GM12878 (cell line): ENCODE results near the gene ZKSCAN8. TPM values are rescaled to one million over a fixed set of nuclear protein-coding genes. Genes with fewer than 3 reads are reported as not detected.

Source experiments
- ATAC-seq: fragments of 200-7000 bp; cut with Tn5 transposase; 3 replicates; pipeline ENCODE4 v1.9.1; 2020; ENCODE audit warnings: mild to moderate bottlenecking, moderate library complexity
- BruUV-seq: library from RNA; stranded (reverse); fragments of 400-500 nt; replicated peaks from 2 replicates; lab custom pipeline; 2021; lab: Mats Ljungman, UMichigan
- CTCF ChIA-PET: fragments of 300-600 bp; sonication (Branson Sonifier 250); formaldehyde crosslinking; extraction: SDS; loops from one replicate; lab custom pipeline; 2021; ENCODE audit warnings: inconsistent platforms; lab: Yijun Ruan, JAX
- POLR2A ChIA-PET: fragments of 350-600 bp; formaldehyde crosslinking; extraction: SDS; loops from one replicate; lab custom pipeline; 2021; ENCODE audit warnings: inconsistent platforms; lab: Charles Lee
- RAD21 ChIA-PET: fragments of 300-600 bp; sonication (Branson Sonifier 250); formaldehyde crosslinking; loops from one replicate; lab custom pipeline; 2023; ENCODE audit warnings: antibody characterized with exemption; ENCODE audit not compliant: unreplicated experiment; lab: Charles Lee
- SMC1A ChIA-PET: fragments of 300-600 bp; sonication (Branson Sonifier 250); formaldehyde crosslinking; loops from one replicate; lab custom pipeline; 2023; ENCODE audit not compliant: unreplicated experiment, uncharacterized antibody; lab: Charles Lee
- DNase-seq: peaks from one replicate; pipeline ENCODE4 v3.0.0-alpha.2; 2011; ENCODE audit warnings: low read depth, low spot score
- FAIRE-seq: peaks from 3 replicates; lab custom pipeline; 2011; peaks lifted over from hg19 to GRCh38; lab: Jason Lieb, UNC
- H2AFZ ChIP-seq: 2 replicates; pipeline ENCODE4 v1.6.0; 2011; ENCODE audit warnings: low read depth, low read length, control low read depth; ENCODE audit not compliant: control insufficient read depth
- H3K27ac ChIP-seq: 2 replicates; pipeline ENCODE4 v1.5.1; 2011; ENCODE audit warnings: control low read depth; ENCODE audit not compliant: control insufficient read depth, insufficient read depth
- H3K27me3 ChIP-seq, 2 experiments: replicated peaks in 1 of 2; 2 replicates each; pipeline versions ENCODE4 v1.6.0 to v1.6.1; 2011; ENCODE audit warnings: low read length in 1 of 2; ENCODE audit not compliant: control insufficient read depth in 2 of 2, insufficient read depth in 2 of 2
- H3K36me3 ChIP-seq, 2 experiments: 2 replicates each; pipeline ENCODE4 v1.5.1; 2011; ENCODE audit warnings: low read length in 1 of 2; ENCODE audit not compliant: control insufficient read depth in 2 of 2, insufficient read depth in 2 of 2
- H3K4me1 ChIP-seq: 2 replicates; pipeline ENCODE4 v1.6.1; 2011; ENCODE audit warnings: mild to moderate bottlenecking, low read length, moderate library complexity, mixed read lengths; ENCODE audit not compliant: control insufficient read depth, insufficient read depth
- H3K4me2 ChIP-seq: 2 replicates; pipeline ENCODE4 v1.6.0; 2011; ENCODE audit warnings: control low read depth; ENCODE audit not compliant: control insufficient read depth, insufficient read depth
- H3K4me3 ChIP-seq: fragments of 200-600 bp; sonication (generic); 2 replicates; pipeline ENCODE4 v1.5.1; 2016
- H3K79me2 ChIP-seq: 2 replicates; pipeline ENCODE4 v1.6.0; 2011; ENCODE audit warnings: low read length; ENCODE audit not compliant: control insufficient read depth, insufficient read depth
- H3K9ac ChIP-seq: 2 replicates; pipeline ENCODE4 v1.8.0; 2011; ENCODE audit warnings: low read length, control low read depth, mixed read lengths; ENCODE audit not compliant: control insufficient read depth, insufficient read depth
- H3K9me3 ChIP-seq: replicated peaks from 3 replicates; pipeline ENCODE4 v1.5.1; 2011; ENCODE audit warnings: mild to moderate bottlenecking, low read length; ENCODE audit not compliant: control insufficient read depth, insufficient read depth
- H4K20me1 ChIP-seq: 2 replicates; pipeline ENCODE4 v1.6.0; 2011; ENCODE audit not compliant: control insufficient read depth, insufficient read depth
- CBX5 ChIP-seq: sonication (generic); IDR thresholded peaks from 2 replicates; pipeline ENCODE4 v1.6.1; 2016; ENCODE audit warnings: low read depth, moderate library complexity, mild to moderate bottlenecking, inconsistent platforms
- HDAC6 ChIP-seq: fragments of 200-600 bp; sonication (generic); IDR thresholded peaks from one replicate; pipeline ENCODE4 v1.8.0; 2017; ENCODE audit warnings: antibody characterized with exemption; ENCODE audit not compliant: unreplicated experiment
- IRF4 ChIP-seq: IDR thresholded peaks from 2 replicates; pipeline ENCODE4 v1.6.1; 2011; ENCODE audit warnings: low read depth, low read length
- ZNF622 ChIP-seq: fragments of 450-650 bp; IDR thresholded peaks from 2 replicates; pipeline ENCODE4 v1.6.1; 2017; ENCODE audit warnings: mild to moderate bottlenecking, inconsistent platforms
- WGBS: methylation state at CpG from one replicate; pipeline ENCODE4 v1.1.6; 2016; ENCODE audit warnings: low lambda C conversion rate; ENCODE audit not compliant: insufficient replicate concordance, insufficient coverage; ENCODE audit errors: missing lambda C conversion rate; 5-methylcytosine and 5-hydroxymethylcytosine counted together
- in situ Hi-C: fragments of 300-500 bp; cut with MboI; formaldehyde crosslinking; loops from 9 replicates; pipeline ENCODE4 v1.14.3; 2018; ENCODE audit warnings: mixed read lengths
- intact Hi-C: fragments of 100-400 bp; cut with micrococcal nuclease; formaldehyde crosslinking; loops from one replicate; pipeline ENCODE4 v1.14.2; 2022; ENCODE audit not compliant: unreplicated experiment
- polyA plus RNA-seq, 11 experiments: library from polyadenylated mRNA; depleted of rRNA in 4 of 11; unstranded in 6 of 11; stranded (reverse) in 5 of 11; fragments of >200 nt; fragmentation: Nextera tagmentation in 4 of 11; fragmentation: Illumina TruSeq in 1 of 11; extraction: Ambion mirVana in 4 of 11; extraction: Trizol in 1 of 11; gene quantifications; 1 replicate in 1 of 11; 2 replicates in 10 of 11; pipeline versions ENCODE4 v1.2.1 to v1.2.3, GENCODE V29; 2011 to 2016; ENCODE audit warnings: inconsistent platforms in 2 of 11, missing spikeins in 2 of 11, low read depth in 1 of 11
- total RNA-seq, 4 experiments: library from RNA; depleted of rRNA in 3 of 4; stranded (reverse); fragments of >200 nt in 3 of 4; fragmentation: Illumina TruSeq in 1 of 4; extraction: Trizol in 1 of 4; gene quantifications; 2 replicates each; pipeline versions ENCODE4 v1.2.1 to v1.2.3, GENCODE V29; 2013 to 2021
- TF ChIP-seq, protein P1 (sequence below): IDR thresholded peaks from 2 replicates; pipeline ENCODE4 v1.6.1; 2012; ENCODE audit warnings: mild to moderate bottlenecking, low read depth, low read length
- TF ChIP-seq, protein P2 (sequence below): IDR thresholded peaks from 2 replicates; pipeline ENCODE4 v1.6.1; 2012; ENCODE audit warnings: low read depth, low read length, improper control_type of control experiment
- TF ChIP-seq, protein P3 (sequence below): IDR thresholded peaks from 2 replicates; pipeline ENCODE4 v1.6.1; 2012; ENCODE audit warnings: low read depth, low read length, improper control_type of control experiment

Gene ZKSCAN8
- total and polyA plus RNA-seq, 10 of the 15 experiments (the other 5 are each of a cell fraction or from before 2014, with no cell fraction given), result 1.0 to 17.9 (median 8.7) TPM

DNA sequence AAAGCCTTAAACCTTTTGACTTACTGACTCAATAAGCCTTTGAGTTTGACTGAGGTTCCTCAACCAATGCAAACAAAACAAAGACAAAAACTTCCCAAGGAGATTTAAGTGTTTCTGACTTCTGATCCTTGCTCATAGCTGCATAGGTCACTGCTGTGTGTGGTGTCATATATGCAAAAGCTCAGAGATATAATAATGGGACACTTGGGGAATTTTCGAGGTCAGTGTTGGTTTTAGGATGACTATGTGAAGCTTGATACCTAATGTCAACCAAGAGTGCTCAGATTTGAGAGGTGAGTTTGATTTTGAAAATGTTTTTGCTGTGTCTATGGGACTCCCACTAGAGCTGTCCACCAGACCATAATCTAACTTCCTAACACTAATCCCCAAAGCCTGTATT is 26.2 kb downstream of the ZKSCAN8 start (continued):
- TF ChIP-seq, protein P1, sequence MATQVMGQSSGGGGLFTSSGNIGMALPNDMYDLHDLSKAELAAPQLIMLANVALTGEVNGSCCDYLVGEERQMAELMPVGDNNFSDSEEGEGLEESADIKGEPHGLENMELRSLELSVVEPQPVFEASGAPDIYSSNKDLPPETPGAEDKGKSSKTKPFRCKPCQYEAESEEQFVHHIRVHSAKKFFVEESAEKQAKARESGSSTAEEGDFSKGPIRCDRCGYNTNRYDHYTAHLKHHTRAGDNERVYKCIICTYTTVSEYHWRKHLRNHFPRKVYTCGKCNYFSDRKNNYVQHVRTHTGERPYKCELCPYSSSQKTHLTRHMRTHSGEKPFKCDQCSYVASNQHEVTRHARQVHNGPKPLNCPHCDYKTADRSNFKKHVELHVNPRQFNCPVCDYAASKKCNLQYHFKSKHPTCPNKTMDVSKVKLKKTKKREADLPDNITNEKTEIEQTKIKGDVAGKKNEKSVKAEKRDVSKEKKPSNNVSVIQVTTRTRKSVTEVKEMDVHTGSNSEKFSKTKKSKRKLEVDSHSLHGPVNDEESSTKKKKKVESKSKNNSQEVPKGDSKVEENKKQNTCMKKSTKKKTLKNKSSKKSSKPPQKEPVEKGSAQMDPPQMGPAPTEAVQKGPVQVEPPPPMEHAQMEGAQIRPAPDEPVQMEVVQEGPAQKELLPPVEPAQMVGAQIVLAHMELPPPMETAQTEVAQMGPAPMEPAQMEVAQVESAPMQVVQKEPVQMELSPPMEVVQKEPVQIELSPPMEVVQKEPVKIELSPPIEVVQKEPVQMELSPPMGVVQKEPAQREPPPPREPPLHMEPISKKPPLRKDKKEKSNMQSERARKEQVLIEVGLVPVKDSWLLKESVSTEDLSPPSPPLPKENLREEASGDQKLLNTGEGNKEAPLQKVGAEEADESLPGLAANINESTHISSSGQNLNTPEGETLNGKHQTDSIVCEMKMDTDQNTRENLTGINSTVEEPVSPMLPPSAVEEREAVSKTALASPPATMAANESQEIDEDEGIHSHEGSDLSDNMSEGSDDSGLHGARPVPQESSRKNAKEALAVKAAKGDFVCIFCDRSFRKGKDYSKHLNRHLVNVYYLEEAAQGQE, result no peak
- TF ChIP-seq IRF4, result no peak
- TF ChIP-seq HDAC6, result no peak
- TF ChIP-seq ZNF622, result no peak
- TF ChIP-seq, protein P2, sequence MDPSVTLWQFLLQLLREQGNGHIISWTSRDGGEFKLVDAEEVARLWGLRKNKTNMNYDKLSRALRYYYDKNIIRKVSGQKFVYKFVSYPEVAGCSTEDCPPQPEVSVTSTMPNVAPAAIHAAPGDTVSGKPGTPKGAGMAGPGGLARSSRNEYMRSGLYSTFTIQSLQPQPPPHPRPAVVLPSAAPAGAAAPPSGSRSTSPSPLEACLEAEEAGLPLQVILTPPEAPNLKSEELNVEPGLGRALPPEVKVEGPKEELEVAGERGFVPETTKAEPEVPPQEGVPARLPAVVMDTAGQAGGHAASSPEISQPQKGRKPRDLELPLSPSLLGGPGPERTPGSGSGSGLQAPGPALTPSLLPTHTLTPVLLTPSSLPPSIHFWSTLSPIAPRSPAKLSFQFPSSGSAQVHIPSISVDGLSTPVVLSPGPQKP, result no peak

DNA sequence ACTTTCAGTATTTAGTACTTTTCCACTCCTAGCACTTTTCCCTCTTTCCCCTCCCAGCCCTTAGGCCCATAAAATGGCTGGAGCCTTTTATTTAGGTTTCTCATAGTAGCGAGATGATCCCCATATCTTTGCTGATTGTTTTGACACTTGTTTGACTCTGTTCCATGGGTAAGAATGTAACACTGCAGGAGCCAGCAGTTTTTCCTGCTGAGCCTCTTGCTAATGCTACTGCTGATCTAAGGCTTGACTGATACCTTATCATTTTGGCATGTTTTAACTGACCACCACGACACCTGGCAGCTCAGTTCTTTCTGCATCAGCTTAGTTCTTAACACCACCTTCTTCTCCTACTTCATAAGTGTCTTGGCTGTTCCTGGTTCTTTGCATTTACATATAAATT is 29.6 kb downstream of the ZKSCAN8 start:
- WGBS, result 24% methylated on average over 2 of the region's 2 CpGs
- H4K20me1 ChIP-seq, result no peaks in the 10 kb centered on the region
- H3K9ac ChIP-seq, result no peak overlapping the region
- no TSS peak for BruUV-seq
- in situ Hi-C loops, result no loop called here
- no peak overlapping the region for H2AFZ ChIP-seq
- H3K36me3 ChIP-seq, result no peaks in the 10 kb centered on the region
- RAD21 ChIA-PET, result no interaction called here
- H3K79me2 ChIP-seq, result no peaks in the 10 kb centered on the region
- no peak for ATAC-seq
- H3K27me3 ChIP-seq, result no peaks in the 10 kb centered on the region
- no peak for DNase-seq
- H3K9me3 ChIP-seq, result no peaks in the 10 kb centered on the region; the same call in 2 of the 3 replicates
- no peak for FAIRE-seq
- H3K4me2 ChIP-seq, result no peak overlapping the region
- H3K27ac ChIP-seq, result no peak overlapping the region
- SMC1A ChIA-PET, result no interaction called here
- CTCF ChIA-PET, result no interaction called here
- TF ChIP-seq, protein P3, sequence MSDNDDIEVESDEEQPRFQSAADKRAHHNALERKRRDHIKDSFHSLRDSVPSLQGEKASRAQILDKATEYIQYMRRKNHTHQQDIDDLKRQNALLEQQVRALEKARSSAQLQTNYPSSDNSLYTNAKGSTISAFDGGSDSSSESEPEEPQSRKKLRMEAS, result no peak
- no peak for TF ChIP-seq CBX5
- no peak overlapping the region for H3K4me3 ChIP-seq
- H3K4me1 ChIP-seq, result no peaks in the 10 kb centered on the region
- POLR2A ChIA-PET, result no interaction called here
- intact Hi-C loops, result no loop called here
